Psoas muscle (tissue), 8 donors: ENCODE measurements around the gene C5orf15. TPM values are rescaled to one million over a fixed set of nuclear protein-coding genes. Genes with fewer than 3 reads are reported as not detected.
A peak's percentile ranks its signal among the peaks of the same experiment; 100 is the strongest.

Experiments used
- ATAC-seq, 4 donors: fragments of 200-7000 bp; cut with Tn5 transposase; one replicate each; pipeline ENCODE4 v1.9.1; 2020; ENCODE audit warnings: moderate library complexity in 3 of 4, mild to moderate bottlenecking in 2 of 4
- DNase-seq, 2 donors: peaks; one replicate each; pipeline ENCODE4 v3.0.0-alpha.2; 2020
- H3K27ac ChIP-seq: fragments of 200-600 bp; one replicate; pipeline ENCODE4 v1.8.0; 2022
- H3K27me3 ChIP-seq, 3 donors: fragments of 200-600 bp in 1 of 3; one replicate each; pipeline versions ENCODE4 v1.6.1 to v1.8.0; 2013 to 2022; ENCODE audit warnings: low read length in 2 of 3, mild to moderate bottlenecking in 2 of 3, moderate library complexity in 1 of 3; ENCODE audit not compliant: insufficient read depth in 3 of 3
- H3K36me3 ChIP-seq, 2 donors: fragments of 200-600 bp in 1 of 2; one replicate each; pipeline versions ENCODE4 v1.6.1 to v1.8.0; 2013 to 2022; ENCODE audit warnings: low read depth in 1 of 2, mild to moderate bottlenecking in 1 of 2, moderate library complexity in 1 of 2; ENCODE audit not compliant: insufficient read depth in 1 of 2
- H3K4me1 ChIP-seq: fragments of 200-600 bp; one replicate; pipeline ENCODE4 v1.8.0; 2022
- H3K4me3 ChIP-seq: fragments of 200-600 bp; one replicate; pipeline ENCODE4 v1.8.0; 2022; ENCODE audit warnings: mild to moderate bottlenecking
- H3K9me3 ChIP-seq: fragments of 200-600 bp; one replicate; pipeline ENCODE4 v1.8.0; 2022
- CTCF ChIP-seq: fragments of 200-600 bp; IDR thresholded peaks from one replicate; pipeline ENCODE4 v1.8.0; 2022; ENCODE audit warnings: antibody characterized with exemption
- whole genome bisulfite sequencing, 3 donors: extraction: QIAGEN DNeasy Blood & Tissue Kit; methylation state at CpG; one replicate each; pipeline versions ENCODE4 v1.1.6 to v1.1.7; 2013; 5-methylcytosine and 5-hydroxymethylcytosine counted together
- intact Hi-C, 2 donors: fragments of 100-400 bp; cut with DNase I; formaldehyde crosslinking; loops; one replicate each; pipeline versions ENCODE4 v1.11.0 to v1.14.2; 2022
- polyA plus RNA-seq, 3 donors: library from polyadenylated mRNA; stranded (reverse); fragments of 200-250 nt; gene quantifications; one replicate each; pipeline ENCODE4 v1.2.3, GENCODE V29; 2013
- total RNA-seq, 4 donors: library from RNA; stranded (reverse); fragmentation: NEBNext Ultra II Directional in 2 of 4; extraction: Animal tissue kit (Norgen Biotek cat#: 25700) in 2 of 4; gene quantifications; one replicate each; pipeline versions ENCODE4 v1.2.1 to v1.2.4, GENCODE V29; 2021 to 2023
- donor health status: healthy with polysubstance abuse.
- donor health status: DM: no; HTN: no; CAD: no; lungs with moderate emphysema.
- donor health status: Bipolar disorder and iron deficiency.
- donor health status: healthy.
- donor health status: DM: yes; HTN: yes; CAD: no.
- donor health status: DM: no; HTN: no; CAD: no.
- donor health status: DM: no; HTN: no; CAD: no.
- donor health status: DM: yes; HTN: yes; CAD: no.

C5orf15 gene
- total and polyA plus RNA-seq, 7 donors, result 12.7 to 29.8 (median 13.9) TPM

GRCh38 chr5:133998042-133998441 is 29.6 kb upstream of the C5orf15 start:
- H3K27me3 ChIP-seq, result no peaks in the 10 kb centered on the region
- TF ChIP-seq CTCF, result no peak
- H3K36me3 ChIP-seq, result peaks cover 0 to 14% of the 10 kb centered on the region in 2 donors
- DNase-seq, result no peak
- intact Hi-C loops, result no loop called here
- no peaks in the 10 kb centered on the region for H3K9me3 ChIP-seq
- no peak overlapping the region for H3K4me3 ChIP-seq
- peak overlapping the region; percentile 99 for H3K27ac ChIP-seq
- 36 to 60% (median 37%) methylated on average over 6 of the region's 6 CpGs for WGBS, 3 donors
- peaks cover 100% of the 10 kb centered on the region for H3K4me1 ChIP-seq
- ATAC-seq, result no peak

- Histone ChIP-seq H3K36me3 (peaks cover 0 to 16% of the 10 kb centered on the region in 2 donors), H3K27ac (peak overlapping the region; percentile 99), H3K4me1 (peaks cover 100% of the 10 kb centered on the region), H3K9me3 (no peaks in the 10 kb centered on the region), H3K27me3 (no peaks in the 10 kb centered on the region), H3K4me3 (peak overlapping the region; percentile 43)
- WGBS, 3 donors, result 27 to 32% (median 27%) methylated on average over 3 of the region's 3 CpGs
- no peak for DNase-seq
- ATAC-seq, result no peak
- TF ChIP-seq CTCF, result no peak
- intact Hi-C loops, result no loop called here
Observed at GRCh38 chr5:133996683-133997252, 28.3 kb upstream of the C5orf15 start.

- Histone ChIP-seq H3K4me3 (peak overlapping the region; percentile 43), H3K4me1 (peaks cover 94% of the 10 kb centered on the region), H3K36me3 (peaks cover 2 to 14% of the 10 kb centered on the region in 2 donors), H3K27ac (peak overlapping the region; percentile 99), H3K27me3 (no peaks in the 10 kb centered on the region), H3K9me3 (no peaks in the 10 kb centered on the region)
- peak; percentile 9 to 61 (median 57) for ATAC-seq
- DNase-seq, result peak; percentile 18 to 55
- no peak for TF ChIP-seq CTCF
- WGBS, 3 donors, result 15 to 25% (median 21%) methylated on average over 7 of the region's 7 CpGs
- intact Hi-C loops, result no loop called here
Observed at GRCh38 chr5:133995883-133996563, 27.6 kb upstream of the C5orf15 start.

GRCh38 chr5:133995341-133995740 is 26.9 kb upstream of the C5orf15 start:
- DNase-seq (no peak), ATAC-seq (peak; percentile 11 to 50 (median 36))
- Histone ChIP-seq H3K27ac (peak overlapping the region; percentile 99), H3K36me3 (peaks cover 2 to 15% of the 10 kb centered on the region in 2 donors), H3K4me1 (peaks cover 94% of the 10 kb centered on the region), H3K4me3 (peak overlapping the region; percentile 43), H3K27me3 (no peaks in the 10 kb centered on the region), H3K9me3 (no peaks in the 10 kb centered on the region)
- intact Hi-C loops, result no loop called here
- WGBS, 3 donors, result 21 to 41% (median 31%) methylated on average over 8 of the region's 8 CpGs
- TF ChIP-seq CTCF, result no peak
